Measurements from ENCODE around the gene CEP104.

DNA sequence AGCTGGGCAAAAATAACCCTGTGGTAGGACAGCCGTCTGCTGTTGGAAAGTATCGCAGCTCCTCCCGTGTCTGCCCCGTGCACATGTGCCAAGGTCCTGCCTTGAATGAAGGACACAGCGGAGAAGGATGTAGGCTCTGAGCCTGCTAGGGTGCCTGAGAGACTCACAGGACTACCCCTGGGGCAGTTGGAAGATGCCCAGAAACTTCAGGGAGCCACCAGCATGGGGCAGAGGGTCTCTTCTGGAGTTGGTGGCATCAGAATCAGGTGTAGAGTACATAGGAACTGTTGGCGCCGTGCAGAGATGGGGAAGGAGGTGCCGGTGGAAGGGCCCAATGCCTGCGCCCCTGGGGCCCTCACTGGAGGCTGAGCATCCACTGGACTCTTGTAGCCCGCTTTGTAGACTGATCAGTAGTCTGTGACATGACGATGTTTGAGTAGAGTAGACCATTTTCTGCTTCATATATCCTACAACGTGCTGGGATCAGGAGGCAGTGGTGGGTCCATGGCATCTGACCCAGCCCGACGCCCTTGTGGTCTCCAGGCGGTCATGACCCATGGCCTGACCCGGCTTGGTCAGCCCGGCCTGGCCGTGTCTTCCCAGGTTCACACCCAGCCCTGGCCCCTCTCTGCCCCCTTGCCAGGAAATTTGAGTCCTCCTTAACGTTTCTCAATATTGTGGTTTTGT lies 48.4 kb upstream of the CEP104 start:
- TF ChIP-seq, protein P1, sequence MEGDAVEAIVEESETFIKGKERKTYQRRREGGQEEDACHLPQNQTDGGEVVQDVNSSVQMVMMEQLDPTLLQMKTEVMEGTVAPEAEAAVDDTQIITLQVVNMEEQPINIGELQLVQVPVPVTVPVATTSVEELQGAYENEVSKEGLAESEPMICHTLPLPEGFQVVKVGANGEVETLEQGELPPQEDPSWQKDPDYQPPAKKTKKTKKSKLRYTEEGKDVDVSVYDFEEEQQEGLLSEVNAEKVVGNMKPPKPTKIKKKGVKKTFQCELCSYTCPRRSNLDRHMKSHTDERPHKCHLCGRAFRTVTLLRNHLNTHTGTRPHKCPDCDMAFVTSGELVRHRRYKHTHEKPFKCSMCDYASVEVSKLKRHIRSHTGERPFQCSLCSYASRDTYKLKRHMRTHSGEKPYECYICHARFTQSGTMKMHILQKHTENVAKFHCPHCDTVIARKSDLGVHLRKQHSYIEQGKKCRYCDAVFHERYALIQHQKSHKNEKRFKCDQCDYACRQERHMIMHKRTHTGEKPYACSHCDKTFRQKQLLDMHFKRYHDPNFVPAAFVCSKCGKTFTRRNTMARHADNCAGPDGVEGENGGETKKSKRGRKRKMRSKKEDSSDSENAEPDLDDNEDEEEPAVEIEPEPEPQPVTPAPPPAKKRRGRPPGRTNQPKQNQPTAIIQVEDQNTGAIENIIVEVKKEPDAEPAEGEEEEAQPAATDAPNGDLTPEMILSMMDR (conservative IDR thresholded peaks at IDR 0.05; ENCODE audit: low read depth in 2 of 2), result no peak
- TF ChIP-seq EZH2 (IDR thresholded peaks at IDR 0.05; ENCODE audit: low read depth, unreplicated experiment) (no peak), POLR2AphosphoS5 (IDR thresholded peaks at IDR 0.05; ENCODE audit: low read depth) (no peak), EZH2phosphoT487 (IDR thresholded peaks at IDR 0.05; ENCODE audit: unreplicated experiment) (no peak), JUNB (IDR thresholded peaks at IDR 0.05; ENCODE audit: unreplicated experiment) (no peak), NANOG (IDR thresholded peaks at IDR 0.05; ENCODE audit: borderline replicate concordance) (no peak), CREB1 (CRISPR knock-in tag; IDR thresholded peaks at IDR 0.05; ENCODE audit: low read depth) (no peak), ZNF114 (CRISPR knock-in tag; IDR thresholded peaks at IDR 0.05) (no peak), STAT1 (IDR thresholded peaks at IDR 0.05; ENCODE audit: unreplicated experiment) (no peak)
- TF ChIP-seq, protein P2, sequence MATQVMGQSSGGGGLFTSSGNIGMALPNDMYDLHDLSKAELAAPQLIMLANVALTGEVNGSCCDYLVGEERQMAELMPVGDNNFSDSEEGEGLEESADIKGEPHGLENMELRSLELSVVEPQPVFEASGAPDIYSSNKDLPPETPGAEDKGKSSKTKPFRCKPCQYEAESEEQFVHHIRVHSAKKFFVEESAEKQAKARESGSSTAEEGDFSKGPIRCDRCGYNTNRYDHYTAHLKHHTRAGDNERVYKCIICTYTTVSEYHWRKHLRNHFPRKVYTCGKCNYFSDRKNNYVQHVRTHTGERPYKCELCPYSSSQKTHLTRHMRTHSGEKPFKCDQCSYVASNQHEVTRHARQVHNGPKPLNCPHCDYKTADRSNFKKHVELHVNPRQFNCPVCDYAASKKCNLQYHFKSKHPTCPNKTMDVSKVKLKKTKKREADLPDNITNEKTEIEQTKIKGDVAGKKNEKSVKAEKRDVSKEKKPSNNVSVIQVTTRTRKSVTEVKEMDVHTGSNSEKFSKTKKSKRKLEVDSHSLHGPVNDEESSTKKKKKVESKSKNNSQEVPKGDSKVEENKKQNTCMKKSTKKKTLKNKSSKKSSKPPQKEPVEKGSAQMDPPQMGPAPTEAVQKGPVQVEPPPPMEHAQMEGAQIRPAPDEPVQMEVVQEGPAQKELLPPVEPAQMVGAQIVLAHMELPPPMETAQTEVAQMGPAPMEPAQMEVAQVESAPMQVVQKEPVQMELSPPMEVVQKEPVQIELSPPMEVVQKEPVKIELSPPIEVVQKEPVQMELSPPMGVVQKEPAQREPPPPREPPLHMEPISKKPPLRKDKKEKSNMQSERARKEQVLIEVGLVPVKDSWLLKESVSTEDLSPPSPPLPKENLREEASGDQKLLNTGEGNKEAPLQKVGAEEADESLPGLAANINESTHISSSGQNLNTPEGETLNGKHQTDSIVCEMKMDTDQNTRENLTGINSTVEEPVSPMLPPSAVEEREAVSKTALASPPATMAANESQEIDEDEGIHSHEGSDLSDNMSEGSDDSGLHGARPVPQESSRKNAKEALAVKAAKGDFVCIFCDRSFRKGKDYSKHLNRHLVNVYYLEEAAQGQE (IDR thresholded peaks at IDR 0.05; ENCODE audit: unreplicated experiment), result no peak
- TF ChIP-seq, protein P3, sequence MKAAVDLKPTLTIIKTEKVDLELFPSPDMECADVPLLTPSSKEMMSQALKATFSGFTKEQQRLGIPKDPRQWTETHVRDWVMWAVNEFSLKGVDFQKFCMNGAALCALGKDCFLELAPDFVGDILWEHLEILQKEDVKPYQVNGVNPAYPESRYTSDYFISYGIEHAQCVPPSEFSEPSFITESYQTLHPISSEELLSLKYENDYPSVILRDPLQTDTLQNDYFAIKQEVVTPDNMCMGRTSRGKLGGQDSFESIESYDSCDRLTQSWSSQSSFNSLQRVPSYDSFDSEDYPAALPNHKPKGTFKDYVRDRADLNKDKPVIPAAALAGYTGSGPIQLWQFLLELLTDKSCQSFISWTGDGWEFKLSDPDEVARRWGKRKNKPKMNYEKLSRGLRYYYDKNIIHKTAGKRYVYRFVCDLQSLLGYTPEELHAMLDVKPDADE (IDR thresholded peaks at IDR 0.05), result no peak
- TF ChIP-seq, protein P4, sequence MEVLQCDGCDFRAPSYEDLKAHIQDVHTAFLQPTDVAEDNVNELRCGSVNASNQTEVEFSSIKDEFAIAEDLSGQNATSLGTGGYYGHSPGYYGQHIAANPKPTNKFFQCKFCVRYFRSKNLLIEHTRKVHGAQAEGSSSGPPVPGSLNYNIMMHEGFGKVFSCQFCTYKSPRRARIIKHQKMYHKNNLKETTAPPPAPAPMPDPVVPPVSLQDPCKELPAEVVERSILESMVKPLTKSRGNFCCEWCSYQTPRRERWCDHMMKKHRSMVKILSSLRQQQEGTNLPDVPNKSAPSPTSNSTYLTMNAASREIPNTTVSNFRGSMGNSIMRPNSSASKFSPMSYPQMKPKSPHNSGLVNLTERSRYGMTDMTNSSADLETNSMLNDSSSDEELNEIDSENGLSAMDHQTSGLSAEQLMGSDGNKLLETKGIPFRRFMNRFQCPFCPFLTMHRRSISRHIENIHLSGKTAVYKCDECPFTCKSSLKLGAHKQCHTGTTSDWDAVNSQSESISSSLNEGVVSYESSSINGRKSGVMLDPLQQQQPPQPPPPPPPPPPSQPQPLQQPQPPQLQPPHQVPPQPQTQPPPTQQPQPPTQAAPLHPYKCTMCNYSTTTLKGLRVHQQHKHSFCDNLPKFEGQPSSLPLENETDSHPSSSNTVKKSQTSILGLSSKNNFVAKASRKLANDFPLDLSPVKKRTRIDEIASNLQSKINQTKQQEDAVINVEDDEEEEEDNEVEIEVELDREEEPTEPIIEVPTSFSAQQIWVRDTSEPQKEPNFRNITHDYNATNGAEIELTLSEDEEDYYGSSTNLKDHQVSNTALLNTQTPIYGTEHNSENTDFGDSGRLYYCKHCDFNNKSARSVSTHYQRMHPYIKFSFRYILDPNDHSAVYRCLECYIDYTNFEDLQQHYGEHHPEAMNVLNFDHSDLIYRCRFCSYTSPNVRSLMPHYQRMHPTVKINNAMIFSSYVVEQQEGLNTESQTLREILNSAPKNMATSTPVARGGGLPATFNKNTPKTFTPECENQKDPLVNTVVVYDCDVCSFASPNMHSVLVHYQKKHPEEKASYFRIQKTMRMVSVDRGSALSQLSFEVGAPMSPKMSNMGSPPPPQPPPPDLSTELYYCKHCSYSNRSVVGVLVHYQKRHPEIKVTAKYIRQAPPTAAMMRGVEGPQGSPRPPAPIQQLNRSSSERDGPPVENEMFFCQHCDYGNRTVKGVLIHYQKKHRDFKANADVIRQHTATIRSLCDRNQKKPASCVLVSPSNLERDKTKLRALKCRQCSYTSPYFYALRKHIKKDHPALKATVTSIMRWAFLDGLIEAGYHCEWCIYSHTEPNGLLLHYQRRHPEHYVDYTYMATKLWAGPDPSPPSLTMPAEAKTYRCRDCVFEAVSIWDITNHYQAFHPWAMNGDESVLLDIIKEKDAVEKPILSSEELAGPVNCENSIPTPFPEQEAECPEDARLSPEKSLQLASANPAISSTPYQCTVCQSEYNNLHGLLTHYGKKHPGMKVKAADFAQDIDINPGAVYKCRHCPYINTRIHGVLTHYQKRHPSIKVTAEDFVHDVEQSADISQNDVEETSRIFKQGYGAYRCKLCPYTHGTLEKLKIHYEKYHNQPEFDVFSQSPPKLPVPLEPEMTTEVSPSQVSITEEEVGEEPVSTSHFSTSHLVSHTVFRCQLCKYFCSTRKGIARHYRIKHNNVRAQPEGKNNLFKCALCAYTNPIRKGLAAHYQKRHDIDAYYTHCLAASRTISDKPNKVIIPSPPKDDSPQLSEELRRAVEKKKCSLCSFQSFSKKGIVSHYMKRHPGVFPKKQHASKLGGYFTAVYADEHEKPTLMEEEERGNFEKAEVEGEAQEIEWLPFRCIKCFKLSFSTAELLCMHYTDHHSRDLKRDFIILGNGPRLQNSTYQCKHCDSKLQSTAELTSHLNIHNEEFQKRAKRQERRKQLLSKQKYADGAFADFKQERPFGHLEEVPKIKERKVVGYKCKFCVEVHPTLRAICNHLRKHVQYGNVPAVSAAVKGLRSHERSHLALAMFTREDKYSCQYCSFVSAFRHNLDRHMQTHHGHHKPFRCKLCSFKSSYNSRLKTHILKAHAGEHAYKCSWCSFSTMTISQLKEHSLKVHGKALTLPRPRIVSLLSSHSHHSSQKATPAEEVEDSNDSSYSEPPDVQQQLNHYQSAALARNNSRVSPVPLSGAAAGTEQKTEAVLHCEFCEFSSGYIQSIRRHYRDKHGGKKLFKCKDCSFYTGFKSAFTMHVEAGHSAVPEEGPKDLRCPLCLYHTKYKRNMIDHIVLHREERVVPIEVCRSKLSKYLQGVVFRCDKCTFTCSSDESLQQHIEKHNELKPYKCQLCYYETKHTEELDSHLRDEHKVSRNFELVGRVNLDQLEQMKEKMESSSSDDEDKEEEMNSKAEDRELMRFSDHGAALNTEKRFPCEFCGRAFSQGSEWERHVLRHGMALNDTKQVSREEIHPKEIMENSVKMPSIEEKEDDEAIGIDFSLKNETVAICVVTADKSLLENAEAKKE (CRISPR knock-in tag; IDR thresholded peaks at IDR 0.05), result no peak

All from GM23338 (cell line).